SK-N-SH treated with all-trans-retinoic acid at 6 μM for 48 hours (cell line): ENCODE results near the gene RBM33.

Experiments
- ATAC-seq: fragments of 200-7000 bp; cut with Tn5 transposase; 3 replicates; pipeline ENCODE4 v1.9.1; 2020; ENCODE audit warnings: mild to moderate bottlenecking, moderate library complexity
- ARNTL ChIP-seq: fragments of 450-650 bp; formaldehyde crosslinking; IDR thresholded peaks from 2 replicates; pipeline ENCODE4 v1.5.0; 2020; ENCODE audit warnings: low read depth, mild to moderate bottlenecking, moderate library complexity, borderline replicate concordance
- BACH2 ChIP-seq: fragments of 250-450 bp; sonication (Bioruptor Pico); IDR thresholded peaks from 2 replicates; pipeline ENCODE4 v1.9.0; 2021; ENCODE audit warnings: mild to moderate bottlenecking, borderline replicate concordance
- CSRNP3 ChIP-seq: fragments of 250-450 bp; sonication (Bioruptor Pico); IDR thresholded peaks from 2 replicates; pipeline ENCODE4 v1.5.1; 2021; ENCODE audit warnings: mild to moderate bottlenecking, moderate library complexity
- OSR1 ChIP-seq: fragments of 250-450 bp; sonication (Bioruptor Pico); IDR thresholded peaks from 2 replicates; pipeline ENCODE4 v1.8.0; 2022; ENCODE audit warnings: moderate library complexity, mild to moderate bottlenecking, inconsistent platforms
- POU6F1 ChIP-seq: fragments of 250-450 bp; sonication (Bioruptor Pico); IDR thresholded peaks from 2 replicates; pipeline ENCODE4 v1.8.0; 2021; ENCODE audit warnings: low read depth, mild to moderate bottlenecking, moderate library complexity, borderline replicate concordance
- PPARA ChIP-seq: fragments of 250-450 bp; sonication (Bioruptor Pico); IDR thresholded peaks from 2 replicates; pipeline ENCODE4 v1.5.0; 2020; ENCODE audit warnings: mild to moderate bottlenecking, borderline replicate concordance
- SNAI2 ChIP-seq: fragments of 250-450 bp; sonication (Bioruptor Pico); IDR thresholded peaks from 2 replicates; pipeline ENCODE4 v1.5.0; 2020; ENCODE audit warnings: mild to moderate bottlenecking, moderate library complexity
- TCF4 ChIP-seq: fragments of 250-450 bp; sonication (Bioruptor Pico); IDR thresholded peaks from 2 replicates; pipeline ENCODE4 v1.8.0; 2021; ENCODE audit warnings: mild to moderate bottlenecking, moderate library complexity, borderline replicate concordance
- TOX ChIP-seq: fragments of 250-450 bp; sonication (Bioruptor Pico); IDR thresholded peaks from 2 replicates; pipeline ENCODE4 v1.8.0; 2021; ENCODE audit warnings: mild to moderate bottlenecking, moderate library complexity, borderline replicate concordance
- ZC3H10 ChIP-seq: fragments of 250-450 bp; sonication (Bioruptor Pico); IDR thresholded peaks from 2 replicates; pipeline ENCODE4 v1.5.1; 2021; ENCODE audit warnings: mild to moderate bottlenecking, moderate library complexity
- ZFP3 ChIP-seq: fragments of 250-450 bp; sonication (Bioruptor Pico); IDR thresholded peaks from 2 replicates; pipeline ENCODE4 v1.5.0; 2020; ENCODE audit warnings: mild to moderate bottlenecking, moderate library complexity
- ZNF565 ChIP-seq: fragments of 450-650 bp; formaldehyde crosslinking; conservative IDR thresholded peaks from 2 replicates; pipeline ENCODE4 v1.5.0; 2020; ENCODE audit warnings: low read depth, mild to moderate bottlenecking, moderate library complexity
- ZNF70 ChIP-seq: fragments of 450-650 bp; formaldehyde crosslinking; IDR thresholded peaks from 2 replicates; pipeline ENCODE4 v1.5.0; 2020; ENCODE audit warnings: mild to moderate bottlenecking, moderate library complexity
- ZNF8 ChIP-seq: fragments of 450-650 bp; formaldehyde crosslinking; IDR thresholded peaks from 2 replicates; pipeline ENCODE4 v1.5.0; 2020; ENCODE audit warnings: mild to moderate bottlenecking, moderate library complexity
- TF ChIP-seq, protein P1 (sequence below): fragments of 250-450 bp; sonication (Bioruptor Pico); IDR thresholded peaks from 2 replicates; pipeline ENCODE4 v1.5.0; 2020; ENCODE audit warnings: mild to moderate bottlenecking, moderate library complexity
- TF ChIP-seq, protein P2 (sequence below): fragments of 250-450 bp; sonication (Bioruptor Pico); IDR thresholded peaks from 2 replicates; pipeline ENCODE4 v1.5.1; 2020; ENCODE audit warnings: low read depth, mild to moderate bottlenecking, moderate library complexity
- TF ChIP-seq, protein P3 (sequence below): fragments of 250-450 bp; sonication (Bioruptor Pico); IDR thresholded peaks from 2 replicates; pipeline ENCODE4 v1.8.0; 2020; ENCODE audit warnings: mild to moderate bottlenecking, moderate library complexity, borderline replicate concordance

RBM33 gene

GRCh38 chr7:155805826-155806095 lies 161.3 kb downstream of the RBM33 start:
- TF ChIP-seq, protein P1, sequence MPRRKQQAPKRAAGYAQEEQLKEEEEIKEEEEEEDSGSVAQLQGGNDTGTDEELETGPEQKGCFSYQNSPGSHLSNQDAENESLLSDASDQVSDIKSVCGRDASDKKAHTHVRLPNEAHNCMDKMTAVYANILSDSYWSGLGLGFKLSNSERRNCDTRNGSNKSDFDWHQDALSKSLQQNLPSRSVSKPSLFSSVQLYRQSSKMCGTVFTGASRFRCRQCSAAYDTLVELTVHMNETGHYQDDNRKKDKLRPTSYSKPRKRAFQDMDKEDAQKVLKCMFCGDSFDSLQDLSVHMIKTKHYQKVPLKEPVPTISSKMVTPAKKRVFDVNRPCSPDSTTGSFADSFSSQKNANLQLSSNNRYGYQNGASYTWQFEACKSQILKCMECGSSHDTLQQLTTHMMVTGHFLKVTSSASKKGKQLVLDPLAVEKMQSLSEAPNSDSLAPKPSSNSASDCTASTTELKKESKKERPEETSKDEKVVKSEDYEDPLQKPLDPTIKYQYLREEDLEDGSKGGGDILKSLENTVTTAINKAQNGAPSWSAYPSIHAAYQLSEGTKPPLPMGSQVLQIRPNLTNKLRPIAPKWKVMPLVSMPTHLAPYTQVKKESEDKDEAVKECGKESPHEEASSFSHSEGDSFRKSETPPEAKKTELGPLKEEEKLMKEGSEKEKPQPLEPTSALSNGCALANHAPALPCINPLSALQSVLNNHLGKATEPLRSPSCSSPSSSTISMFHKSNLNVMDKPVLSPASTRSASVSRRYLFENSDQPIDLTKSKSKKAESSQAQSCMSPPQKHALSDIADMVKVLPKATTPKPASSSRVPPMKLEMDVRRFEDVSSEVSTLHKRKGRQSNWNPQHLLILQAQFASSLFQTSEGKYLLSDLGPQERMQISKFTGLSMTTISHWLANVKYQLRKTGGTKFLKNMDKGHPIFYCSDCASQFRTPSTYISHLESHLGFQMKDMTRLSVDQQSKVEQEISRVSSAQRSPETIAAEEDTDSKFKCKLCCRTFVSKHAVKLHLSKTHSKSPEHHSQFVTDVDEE (CRISPR knock-in tag), result no peak
- no peak for TF ChIP-seq SNAI2
- TF ChIP-seq, protein P2, sequence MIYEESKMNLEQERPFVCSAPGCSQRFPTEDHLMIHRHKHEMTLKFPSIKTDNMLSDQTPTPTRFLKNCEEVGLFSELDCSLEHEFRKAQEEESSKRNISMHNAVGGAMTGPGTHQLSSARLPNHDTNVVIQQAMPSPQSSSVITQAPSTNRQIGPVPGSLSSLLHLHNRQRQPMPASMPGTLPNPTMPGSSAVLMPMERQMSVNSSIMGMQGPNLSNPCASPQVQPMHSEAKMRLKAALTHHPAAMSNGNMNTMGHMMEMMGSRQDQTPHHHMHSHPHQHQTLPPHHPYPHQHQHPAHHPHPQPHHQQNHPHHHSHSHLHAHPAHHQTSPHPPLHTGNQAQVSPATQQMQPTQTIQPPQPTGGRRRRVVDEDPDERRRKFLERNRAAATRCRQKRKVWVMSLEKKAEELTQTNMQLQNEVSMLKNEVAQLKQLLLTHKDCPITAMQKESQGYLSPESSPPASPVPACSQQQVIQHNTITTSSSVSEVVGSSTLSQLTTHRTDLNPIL (CRISPR knock-in tag), result no peak
- no peak for TF ChIP-seq ZC3H10 (CRISPR knock-in tag)
- TF ChIP-seq TOX (CRISPR knock-in tag), result no peak
- TF ChIP-seq PPARA (CRISPR knock-in tag), result no peak
- no peak for TF ChIP-seq TCF4 (CRISPR knock-in tag)
- no peak for TF ChIP-seq ZFP3 (CRISPR knock-in tag)
- TF ChIP-seq BACH2 (CRISPR knock-in tag), result no peak
- TF ChIP-seq ARNTL (CRISPR knock-in tag), result no peak
- no peak for TF ChIP-seq ZNF565
- no peak for TF ChIP-seq ZNF70 (CRISPR knock-in tag)
- no peak for TF ChIP-seq OSR1 (CRISPR knock-in tag)
- no peak for TF ChIP-seq CSRNP3 (CRISPR knock-in tag)
- TF ChIP-seq POU6F1 (CRISPR knock-in tag), result no peak
- no peak for ATAC-seq

GRCh38 chr7:155806096-155806871 lies 161.8 kb downstream of the RBM33 start:
- no peak for ATAC-seq

More at GRCh38 chr7:155806096-155806871, 161.8 kb downstream of the RBM33 start:
- TF ChIP-seq, protein P1 (CRISPR knock-in tag), result no peak
- TF ChIP-seq ZNF565 (no peak), OSR1 (CRISPR knock-in tag) (no peak), TCF4 (CRISPR knock-in tag) (no peak), PPARA (CRISPR knock-in tag) (no peak), ZNF8 (CRISPR knock-in tag) (no peak)
- TF ChIP-seq, protein P3, sequence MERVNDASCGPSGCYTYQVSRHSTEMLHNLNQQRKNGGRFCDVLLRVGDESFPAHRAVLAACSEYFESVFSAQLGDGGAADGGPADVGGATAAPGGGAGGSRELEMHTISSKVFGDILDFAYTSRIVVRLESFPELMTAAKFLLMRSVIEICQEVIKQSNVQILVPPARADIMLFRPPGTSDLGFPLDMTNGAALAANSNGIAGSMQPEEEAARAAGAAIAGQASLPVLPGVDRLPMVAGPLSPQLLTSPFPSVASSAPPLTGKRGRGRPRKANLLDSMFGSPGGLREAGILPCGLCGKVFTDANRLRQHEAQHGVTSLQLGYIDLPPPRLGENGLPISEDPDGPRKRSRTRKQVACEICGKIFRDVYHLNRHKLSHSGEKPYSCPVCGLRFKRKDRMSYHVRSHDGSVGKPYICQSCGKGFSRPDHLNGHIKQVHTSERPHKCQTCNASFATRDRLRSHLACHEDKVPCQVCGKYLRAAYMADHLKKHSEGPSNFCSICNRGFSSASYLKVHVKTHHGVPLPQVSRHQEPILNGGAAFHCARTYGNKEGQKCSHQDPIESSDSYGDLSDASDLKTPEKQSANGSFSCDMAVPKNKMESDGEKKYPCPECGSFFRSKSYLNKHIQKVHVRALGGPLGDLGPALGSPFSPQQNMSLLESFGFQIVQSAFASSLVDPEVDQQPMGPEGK (CRISPR knock-in tag), result no peak
- TF ChIP-seq, protein P2 (CRISPR knock-in tag), result no peak
